GM18507 (cell line): ENCODE measurements around the gene RBM4B.

ENCODE experiments used
- DNase-seq: peaks from one replicate; pipeline ENCODE4 v3.0.0; 2011; ENCODE audit warnings: low read depth; ENCODE audit not compliant: insufficient read length; ENCODE audit errors: extremely low spot score
- FAIRE-seq: peaks from 2 replicates; lab custom pipeline; 2011; peaks lifted over from hg19 to GRCh38; lab: Jason Lieb, UNC

RBM4B gene

GRCh38 chr11:66708094-66708493, 30.4 kb upstream of the RBM4B start:
- DNase-seq (no peak), FAIRE-seq (no peak)

GRCh38 chr11:66707486-66707885, 29.8 kb upstream of the RBM4B start:
- FAIRE-seq = no peak
- no peak for DNase-seq

GRCh38 chr11:66706989-66707388, 29.3 kb upstream of the RBM4B start:
- FAIRE-seq = no peak
- DNase-seq = no peak

GRCh38 chr11:66705587-66706335, 28.1 kb upstream of the RBM4B start:
- no peak for FAIRE-seq
- no peak for DNase-seq

- DNase-seq = no peak
Observed at GRCh38 chr11:66704659-66705360, 27.1 kb upstream of the RBM4B start.

GRCh38 chr11:66701432-66702240, 23.9 kb upstream of the RBM4B start:
- FAIRE-seq (no peak), DNase-seq (no peak)

More at GRCh38 chr11:66704659-66705360, 27.1 kb upstream of the RBM4B start:
- FAIRE-seq = no peak

- no peak for FAIRE-seq
- DNase-seq = no peak
Observed at GRCh38 chr11:66700742-66701141, 23.1 kb upstream of the RBM4B start.

- DNase-seq (no peak), FAIRE-seq (no peak)
Observed at GRCh38 chr11:66700337-66700736, 22.6 kb upstream of the RBM4B start.

- no peak for FAIRE-seq
- DNase-seq = no peak
Observed at GRCh38 chr11:66698491-66698890, 20.8 kb upstream of the RBM4B start.

- DNase-seq (no peak), FAIRE-seq (no peak)
Observed at GRCh38 chr11:66697988-66698387, 20.3 kb upstream of the RBM4B start.

- DNase-seq (no peak), FAIRE-seq (no peak)
Observed at GRCh38 chr11:66696146-66696545, 18.5 kb upstream of the RBM4B start.

GRCh38 chr11:66694732-66695207, 17.1 kb upstream of the RBM4B start:
- FAIRE-seq (peak; percentile 94), DNase-seq (peak; percentile 71)

- no peak for DNase-seq
- FAIRE-seq = no peak
Observed at GRCh38 chr11:66694056-66694410, 16.3 kb upstream of the RBM4B start.

GRCh38 chr11:66693356-66694055, 15.8 kb upstream of the RBM4B start:
- no peak for FAIRE-seq
- no peak for DNase-seq

- FAIRE-seq (no peak), DNase-seq (no peak)
Observed at GRCh38 chr11:66692871-66693331, 15.2 kb upstream of the RBM4B start.

- DNase-seq (no peak), FAIRE-seq (no peak)
Observed at GRCh38 chr11:66692446-66692845, 14.8 kb upstream of the RBM4B start.

- FAIRE-seq (no peak), DNase-seq (no peak)
Observed at GRCh38 chr11:66691311-66691980, 13.8 kb upstream of the RBM4B start.

- DNase-seq (no peak), FAIRE-seq (no peak)
Observed at GRCh38 chr11:66689661-66690590, 12.2 kb upstream of the RBM4B start.
